GM23338 (cell line): ENCODE measurements around the gene TMEM229B. TPM values are rescaled to one million over a fixed set of nuclear protein-coding genes. Genes with fewer than 3 reads are reported as not detected.

Experiments
- ATAC-seq: fragments of 200-7000 bp; cut with Tn5 transposase; 3 replicates; pipeline ENCODE4 v1.9.1; 2020
- DNase-seq: peaks from one replicate; pipeline ENCODE4 v3.0.0-alpha.2; 2015; ENCODE audit warnings: low spot score
- H2AFZ ChIP-seq: fragments of 200-600 bp; sonication (generic); 2 replicates; pipeline ENCODE4 v1.8.0; 2016; ENCODE audit warnings: antibody characterized with exemption, mild to moderate bottlenecking, moderate library complexity
- H3F3A ChIP-seq: fragments of 200-600 bp; sonication (generic); replicated peaks from 2 replicates; pipeline ENCODE4 v1.8.0; 2017; ENCODE audit warnings: antibody characterized with exemption, mixed run types, low read depth
- H3K27ac ChIP-seq: fragments of 200-600 bp; sonication (generic); 2 replicates; pipeline ENCODE4 v1.6.1; 2016; ENCODE audit warnings: low read depth
- H3K27me3 ChIP-seq: fragments of 200-600 bp; sonication (generic); 2 replicates; pipeline ENCODE4 v1.8.0; 2016; ENCODE audit warnings: mild to moderate bottlenecking, mixed run types, moderate library complexity; ENCODE audit not compliant: insufficient read depth
- H3K36me3 ChIP-seq: fragments of 200-600 bp; sonication (generic); 2 replicates; pipeline ENCODE4 v1.8.0; 2016; ENCODE audit warnings: mild to moderate bottlenecking; ENCODE audit not compliant: insufficient read depth
- H3K4me1 ChIP-seq: fragments of 200-600 bp; sonication (generic); 2 replicates; pipeline ENCODE4 v1.8.0; 2016; ENCODE audit warnings: mild to moderate bottlenecking, moderate library complexity; ENCODE audit not compliant: insufficient read depth
- H3K4me2 ChIP-seq: fragments of 200-600 bp; sonication (generic); 2 replicates; pipeline ENCODE4 v1.7.1; 2017; ENCODE audit warnings: mixed run types
- H3K4me3 ChIP-seq: fragments of 200-600 bp; sonication (generic); 2 replicates; pipeline ENCODE4 v1.6.1; 2016; ENCODE audit warnings: mixed run types
- H3K79me2 ChIP-seq: fragments of 200-600 bp; sonication (generic); replicated peaks from 2 replicates; pipeline ENCODE4 v1.8.0; 2017; ENCODE audit warnings: mild to moderate bottlenecking; ENCODE audit not compliant: insufficient read depth
- H3K9me2 ChIP-seq: fragments of 200-600 bp; sonication (generic); 2 replicates; pipeline ENCODE4 v1.8.0; 2017; ENCODE audit not compliant: insufficient read depth
- H4K20me1 ChIP-seq: fragments of 200-600 bp; sonication (generic); replicated peaks from 2 replicates; pipeline ENCODE4 v1.8.0; 2017; ENCODE audit warnings: mild to moderate bottlenecking; ENCODE audit not compliant: insufficient read depth
- H3K27ac Mint-ChIP-seq: 2 replicates; pipeline ENCODE4 v1.8.0; 2020; ENCODE audit warnings: inconsistent platforms, mild to moderate bottlenecking, moderate library complexity, mixed read lengths
- H3K27me3 Mint-ChIP-seq: 3 replicates; pipeline ENCODE4 v1.8.0; 2022; ENCODE audit warnings: low read depth, mild to moderate bottlenecking, moderate library complexity, mixed read lengths, inconsistent platforms; ENCODE audit not compliant: insufficient read depth, poor library complexity
- H3K36me3 Mint-ChIP-seq: 3 replicates; pipeline ENCODE4 v1.8.0; 2021; ENCODE audit warnings: low read depth, mild to moderate bottlenecking, inconsistent platforms, moderate library complexity, mixed read lengths
- H3K4me1 Mint-ChIP-seq: 3 replicates; pipeline ENCODE4 v1.8.0; 2020; ENCODE audit warnings: mild to moderate bottlenecking, inconsistent platforms, mixed read lengths
- H3K4me3 Mint-ChIP-seq: 3 replicates; pipeline ENCODE4 v1.8.0; 2021; ENCODE audit warnings: moderate library complexity, mild to moderate bottlenecking, inconsistent platforms, mixed read lengths
- H3K9me3 Mint-ChIP-seq: 3 replicates; pipeline ENCODE4 v1.8.0; 2020; ENCODE audit warnings: moderate library complexity, mild to moderate bottlenecking, inconsistent platforms, mixed read lengths
- CREB1 ChIP-seq: fragments of 250-450 bp; sonication (Bioruptor Pico); IDR thresholded peaks from 2 replicates; pipeline ENCODE4 v1.5.0; 2020; ENCODE audit warnings: low read depth, mild to moderate bottlenecking, moderate library complexity
- CTCF ChIP-seq, 2 experiments: fragments of 200-600 bp in 1 of 2; sonication (generic) in 1 of 2; conservative IDR thresholded peaks; 2 replicates each; pipeline versions ENCODE4 v1.5.1 to v1.6.1; 2016 to 2017; ENCODE audit warnings: antibody characterized with exemption in 2 of 2, low read depth in 2 of 2, mild to moderate bottlenecking in 2 of 2, moderate library complexity in 1 of 2
- EZH2phosphoT487 ChIP-seq: fragments of 200-600 bp; sonication (generic); IDR thresholded peaks from one replicate; pipeline ENCODE4 v1.8.1; 2018; ENCODE audit warnings: antibody characterized with exemption; ENCODE audit not compliant: unreplicated experiment
- NANOG ChIP-seq: IDR thresholded peaks from 2 replicates; pipeline ENCODE4 v1.6.1; 2016; ENCODE audit warnings: antibody characterized with exemption, borderline replicate concordance
- POLR2AphosphoS5 ChIP-seq: IDR thresholded peaks from 2 replicates; pipeline ENCODE4 v1.6.1; 2016; ENCODE audit warnings: antibody characterized with exemption, low read depth
- REST ChIP-seq: IDR thresholded peaks from one replicate; pipeline ENCODE4 v1.6.1; 2018; ENCODE audit warnings: antibody characterized with exemption; ENCODE audit not compliant: unreplicated experiment
- ZNF331 ChIP-seq: fragments of 250-450 bp; sonication (Bioruptor Pico); IDR thresholded peaks from 2 replicates; pipeline ENCODE4 v1.5.0; 2020; ENCODE audit warnings: low read depth, mild to moderate bottlenecking, moderate library complexity
- ZNF462 ChIP-seq: fragments of 250-450 bp; sonication (Bioruptor Pico); IDR thresholded peaks from 2 replicates; pipeline ENCODE4 v1.5.0; 2020; ENCODE audit warnings: mild to moderate bottlenecking, moderate library complexity
- polyA plus RNA-seq: library from polyadenylated mRNA; unstranded; fragments of >200 nt; fragmentation: Nextera tagmentation; extraction: Ambion mirVana; gene quantifications from 2 replicates; pipeline ENCODE4 v1.2.1, GENCODE V29; 2016
- total RNA-seq: library from RNA; depleted of rRNA; stranded (reverse); fragments of >200 nt; shearing (Covaris generic); gene quantifications from 2 replicates; pipeline ENCODE4 v1.2.3, GENCODE V29; 2014

TMEM229B gene
- total and polyA plus RNA-seq, 2 experiments from 2014 or later, result 0.42 to 2.4 TPM

- TF ChIP-seq EZH2phosphoT487 (no peak), ZNF331 (CRISPR knock-in tag) (no peak)
Measured at GRCh38 chr14:67501670-67502069, 13.1 kb upstream of the TMEM229B start (continued).

GRCh38 chr14:67500981-67501380, 12.5 kb upstream of the TMEM229B start:
- Histone ChIP-seq H3K36me3 (no peaks in the 10 kb centered on the region), H3K4me1 (no peaks in the 10 kb centered on the region), H3K4me3 (no peak overlapping the region), H3K4me2 (no peak overlapping the region), H3K9me2 (no peaks in the 10 kb centered on the region), H3K27ac (no peak overlapping the region), H2AFZ (no peak overlapping the region), H3K27me3 (no peaks in the 10 kb centered on the region), H4K20me1 (no peaks in the 10 kb centered on the region), H3K79me2 (no peaks in the 10 kb centered on the region), H3F3A (no peaks in the 10 kb centered on the region)
- Mint-ChIP-seq H3K27ac (no peak overlapping the region), H3K27me3 (peaks cover 2% of the 10 kb centered on the region), H3K4me3 (no peak overlapping the region), H3K36me3 (no peaks in the 10 kb centered on the region), H3K4me1 (no peaks in the 10 kb centered on the region), H3K9me3 (no peaks in the 10 kb centered on the region)
- TF ChIP-seq CREB1 (CRISPR knock-in tag) (no peak), REST (no peak)
- ATAC-seq (no peak), DNase-seq (no peak)

GRCh38 chr14:67497716-67498115, 9.2 kb upstream of the TMEM229B start:
- Mint-ChIP-seq H3K4me1 (no peaks in the 10 kb centered on the region), H3K27ac (no peak overlapping the region), H3K36me3 (peaks cover 14% of the 10 kb centered on the region), H3K4me3 (no peak overlapping the region), H3K27me3 (peaks cover 2% of the 10 kb centered on the region), H3K9me3 (peaks cover 21% of the 10 kb centered on the region)
- no peaks in the 10 kb centered on the region for H3F3A ChIP-seq
- H3K27ac ChIP-seq, result no peak overlapping the region
- no peaks in the 10 kb centered on the region for H4K20me1 ChIP-seq
- DNase-seq (no peak), ATAC-seq (no peak)
- H3K79me2 ChIP-seq, result no peaks in the 10 kb centered on the region
- H3K36me3 ChIP-seq, result no peaks in the 10 kb centered on the region; the same call in 1 of the 2 replicates
- H3K4me1 ChIP-seq, result no peaks in the 10 kb centered on the region
- no peaks in the 10 kb centered on the region for H3K9me2 ChIP-seq
- no peak overlapping the region for H3K4me2 ChIP-seq
- no peaks in the 10 kb centered on the region for H3K27me3 ChIP-seq
- H3K4me3 ChIP-seq, result no peak overlapping the region
- H2AFZ ChIP-seq, result no peak overlapping the region
- TF ChIP-seq NANOG (no peak), POLR2AphosphoS5 (no peak), CTCF (conservative IDR thresholded peaks at IDR 0.05; ENCODE audit: low read depth in 2 of 2) (no peak), ZNF462 (no peak)
